Thoracic aorta (tissue), 2 donors: Measurements from ENCODE around the gene FOXJ2. TPM values are rescaled to one million over a fixed set of nuclear protein-coding genes. Genes with fewer than 3 reads are reported as not detected.
"Not testable (repeated sequence)": the region's sequence is repeated elsewhere in the genome, so short reads cannot be mapped to it uniquely, and the experiment has no call there.

Experiments used
- ATAC-seq: fragments of 150-250 bp; one replicate; pipeline ENCODE4 v1.8.0; 2017; ENCODE audit warnings: low read depth; ENCODE audit not compliant: insufficient number of reproducible peaks, low FRiP score
- DNase-seq: peaks from one replicate; pipeline ENCODE4 v3.0.0-alpha.2; 2020; ENCODE audit warnings: low spot score
- H3K27ac ChIP-seq, 2 donors: fragments of 200-600 bp; sonication (generic); 1 replicate in 1 of 2; 2 replicates in 1 of 2; pipeline ENCODE4 v1.5.1; 2016; ENCODE audit warnings: mild to moderate bottlenecking in 2 of 2, moderate library complexity in 2 of 2
- H3K27me3 ChIP-seq: fragments of 200-600 bp; sonication (generic); replicated peaks from 2 replicates; pipeline ENCODE4 v1.6.0; 2016; ENCODE audit warnings: mild to moderate bottlenecking; ENCODE audit not compliant: insufficient read depth
- H3K36me3 ChIP-seq: fragments of 200-600 bp; sonication (generic); one replicate; pipeline ENCODE4 v1.5.1; 2016
- H3K4me1 ChIP-seq, 2 donors: fragments of 200-600 bp; sonication (generic); 1 replicate in 1 of 2; 2 replicates in 1 of 2; pipeline versions ENCODE4 v1.5.1 to v1.6.0; 2016; ENCODE audit warnings: low read depth in 2 of 2, mild to moderate bottlenecking in 1 of 2; ENCODE audit not compliant: control insufficient read depth in 1 of 2
- H3K4me3 ChIP-seq: fragments of 200-600 bp; sonication (generic); 2 replicates; pipeline ENCODE4 v1.5.1; 2016; ENCODE audit warnings: mild to moderate bottlenecking
- H3K9me3 ChIP-seq: fragments of 200-600 bp; sonication (generic); 2 replicates; pipeline ENCODE4 v1.5.1; 2016
- CTCF ChIP-seq: fragments of 200-600 bp; sonication (generic); IDR thresholded peaks from one replicate; pipeline ENCODE4 v1.5.1; 2019; ENCODE audit warnings: antibody characterized with exemption
- total RNA-seq, 2 donors: library from RNA; depleted of rRNA; stranded (reverse); fragments of >200 nt; gene quantifications; one replicate each; pipeline versions ENCODE4 v1.1.0 to v1.2.3, GENCODE V29; 2016

The FOXJ2 gene
- total RNA-seq, result 10 to 100 TPM; 25.7 to 29.6 TPM

- no peaks in the 10 kb centered on the region for H3K36me3 ChIP-seq
- TF ChIP-seq CTCF, result no peak
- H3K27ac ChIP-seq, result peak within 1 kb of the TSS; percentile 97 to 99
- DNase-seq, result no peak
- H3K4me1 ChIP-seq, result peaks cover 34 to 47% of the 10 kb centered on the region in 2 donors
- H3K27me3 ChIP-seq, result no peaks in the 10 kb centered on the region
- H3K9me3 ChIP-seq, result no peaks in the 10 kb centered on the region
- H3K4me3 ChIP-seq, result peak within 1 kb of the TSS; percentile 85
- ATAC-seq, result peak; percentile 53
Measured at GRCh38 chr12:8032242-8033152, at the start of gene FOXJ2. Gene FOXJ2 (plus strand): TSS chr12:8032716. CDS start chr12:8039833, 7,117 bp downstream.

GRCh38 chr12:7983019-7983418 lies 49.5 kb upstream of the FOXJ2 start:
- not testable (repeated sequence) for H3K9me3 ChIP-seq, H3K27me3 ChIP-seq, DNase-seq, ATAC-seq, H3K4me3 ChIP-seq, H3K27ac ChIP-seq, H3K36me3 ChIP-seq, H3K4me1 ChIP-seq

GRCh38 chr12:7983460-7983859 lies 49.1 kb upstream of the FOXJ2 start:
- not testable (repeated sequence) for H3K27me3 ChIP-seq, H3K4me3 ChIP-seq, H3K9me3 ChIP-seq, ATAC-seq, DNase-seq, H3K4me1 ChIP-seq, H3K36me3 ChIP-seq, H3K27ac ChIP-seq

- H3K4me1 ChIP-seq, result no peaks in the 10 kb centered on the region
- H3K4me3 ChIP-seq, result no peak overlapping the region
- H3K36me3 ChIP-seq, result no peaks in the 10 kb centered on the region
- ATAC-seq (no peak), DNase-seq (no peak)
- H3K9me3 ChIP-seq, result no peaks in the 10 kb centered on the region
- H3K27ac ChIP-seq, result no peak overlapping the region
- H3K27me3 ChIP-seq, result no peaks in the 10 kb centered on the region
- no peak for TF ChIP-seq CTCF
Measured at GRCh38 chr12:7984900-7985299, 47.6 kb upstream of the FOXJ2 start.

- Histone ChIP-seq H3K4me1 (no peaks in the 10 kb centered on the region), H3K36me3 (no peaks in the 10 kb centered on the region), H3K27ac (no peak overlapping the region), H3K4me3 (no peak overlapping the region), H3K27me3 (no peaks in the 10 kb centered on the region), H3K9me3 (no peaks in the 10 kb centered on the region)
- DNase-seq, result no peak
- TF ChIP-seq CTCF, result no peak
- ATAC-seq, result no peak
Measured at GRCh38 chr12:7985802-7986418, 46.6 kb upstream of the FOXJ2 start.

GRCh38 chr12:7989827-7990491 lies 42.6 kb upstream of the FOXJ2 start:
- DNase-seq, result peak; percentile 25

More at GRCh38 chr12:7989827-7990491, 42.6 kb upstream of the FOXJ2 start:
- TF ChIP-seq CTCF, result no peak
- no peaks in the 10 kb centered on the region for H3K9me3 ChIP-seq
- H3K4me3 ChIP-seq, result no peak overlapping the region
- no peaks in the 10 kb centered on the region for H3K4me1 ChIP-seq
- H3K36me3 ChIP-seq, result no peaks in the 10 kb centered on the region
- H3K27ac ChIP-seq, result no peak overlapping the region
- no peaks in the 10 kb centered on the region for H3K27me3 ChIP-seq
- ATAC-seq, result no peak
